ENCODE measurements around the gene CCDC175.

DNA sequence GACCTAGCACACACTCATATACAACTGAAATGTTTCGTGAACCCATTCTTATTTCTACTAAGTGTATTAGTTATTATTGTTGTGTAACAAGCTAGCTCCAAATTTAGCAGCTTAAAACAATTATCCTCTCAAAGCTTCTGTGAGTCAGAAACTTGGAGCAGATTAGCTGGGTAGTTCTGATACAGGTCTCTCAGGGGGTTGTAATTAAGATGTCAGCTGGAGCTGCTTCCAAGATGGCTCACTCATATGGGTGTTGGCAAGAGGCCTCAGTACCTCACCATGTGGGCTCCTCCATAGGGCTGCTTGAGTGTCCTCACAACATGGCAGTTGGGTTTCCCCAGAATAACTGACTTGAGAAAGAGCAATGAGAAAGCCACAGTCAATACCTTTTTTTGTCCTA, 121.2 kb downstream of the CCDC175 start:
- TF ChIP-seq EZH2 (IDR thresholded peaks at IDR 0.05; ENCODE audit: low read depth) (no peak), CTCF (conservative IDR thresholded peaks at IDR 0.05) (no peak)
